ENCODE measurements around the gene ERI2. TPM values are rescaled to one million over a fixed set of nuclear protein-coding genes. Genes with fewer than 3 reads are reported as not detected.

Gene ERI2
- polyA plus RNA-seq, 4 donors = 10.0 to 36.0 (median 17.2) TPM

GRCh38 chr16:20789130-20789529, 17.1 kb downstream of the ERI2 start:
- Histone ChIP-seq H3K27ac (ENCODE audit: low read depth in 1 of 3, low read length in 2 of 3) (no peak overlapping the region), H3K9me3 (ENCODE audit: control insufficient read depth in 2 of 2, insufficient read depth in 1 of 2, low read depth in 1 of 2, low read length in 1 of 2) (no peaks in the 10 kb centered on the region), H3K36me3 (ENCODE audit: control insufficient read depth in 3 of 3, insufficient read depth in 2 of 3, low read depth in 1 of 3, low read length in 3 of 3) (no peaks in the 10 kb centered on the region), H3K27me3 (ENCODE audit: control insufficient read depth in 3 of 3, insufficient read depth in 3 of 3, low read length in 3 of 3) (no peaks in the 10 kb centered on the region), H3K4me3 (ENCODE audit: low read depth in 1 of 3, low read length in 3 of 3) (no peak overlapping the region), H3K4me1 (ENCODE audit: control insufficient read depth in 3 of 3, insufficient read depth in 2 of 3, low read depth in 1 of 3, low read length in 2 of 3) (no peaks in the 10 kb centered on the region)
- DNase-seq (no peak), FAIRE-seq (no peak)

- H3K4me1 ChIP-seq (ENCODE audit: control insufficient read depth in 3 of 3, insufficient read depth in 2 of 3, low read depth in 1 of 3, low read length in 2 of 3) = no peaks in the 10 kb centered on the region
- no peaks in the 10 kb centered on the region for H3K9me3 ChIP-seq (ENCODE audit: control insufficient read depth in 2 of 2, insufficient read depth in 1 of 2, low read depth in 1 of 2, low read length in 1 of 2)
- no peak for DNase-seq
- FAIRE-seq = no peak
- H3K36me3 ChIP-seq (ENCODE audit: control insufficient read depth in 3 of 3, insufficient read depth in 2 of 3, low read depth in 1 of 3, low read length in 3 of 3) = peaks cover 0 to under 1% (median 0%) of the 10 kb centered on the region in 3 donors
- no peak overlapping the region for H3K4me3 ChIP-seq (ENCODE audit: low read depth in 1 of 3, low read length in 3 of 3)
- H3K27ac ChIP-seq (ENCODE audit: low read depth in 1 of 3, low read length in 2 of 3) = no peak overlapping the region
- H3K27me3 ChIP-seq (ENCODE audit: control insufficient read depth in 3 of 3, insufficient read depth in 3 of 3, low read length in 3 of 3) = no peaks in the 10 kb centered on the region
Observed at GRCh38 chr16:20784204-20784603, 22.1 kb downstream of the ERI2 start.

- Histone ChIP-seq H3K27me3 (ENCODE audit: control insufficient read depth in 3 of 3, insufficient read depth in 3 of 3, low read length in 3 of 3) (no peaks in the 10 kb centered on the region), H3K4me3 (ENCODE audit: low read depth in 1 of 3, low read length in 3 of 3) (no peak overlapping the region), H3K36me3 (ENCODE audit: control insufficient read depth in 3 of 3, insufficient read depth in 2 of 3, low read depth in 1 of 3, low read length in 3 of 3) (peaks cover 0 to 4% (median under 1%) of the 10 kb centered on the region in 3 donors), H3K9me3 (ENCODE audit: control insufficient read depth in 2 of 2, insufficient read depth in 1 of 2, low read depth in 1 of 2, low read length in 1 of 2) (no peaks in the 10 kb centered on the region), H3K27ac (ENCODE audit: low read depth in 1 of 3, low read length in 2 of 3) (no peak overlapping the region), H3K4me1 (ENCODE audit: control insufficient read depth in 3 of 3, insufficient read depth in 2 of 3, low read depth in 1 of 3, low read length in 2 of 3) (no peaks in the 10 kb centered on the region)
- DNase-seq = no peak
- no peak for FAIRE-seq
- 88 to 93% (median 90%) methylated on average over 2 of the region's 2 CpGs for WGBS, 3 donors
Observed at GRCh38 chr16:20782470-20782869, 23.8 kb downstream of the ERI2 start.

GRCh38 chr16:20781697-20782096, 24.6 kb downstream of the ERI2 start:
- DNase-seq (no peak), FAIRE-seq (no peak)
- Histone ChIP-seq H3K36me3 (ENCODE audit: control insufficient read depth in 3 of 3, insufficient read depth in 2 of 3, low read depth in 1 of 3, low read length in 3 of 3) (peaks cover 0 to 4% (median 2%) of the 10 kb centered on the region in 3 donors), H3K27me3 (ENCODE audit: control insufficient read depth in 3 of 3, insufficient read depth in 3 of 3, low read length in 3 of 3) (no peaks in the 10 kb centered on the region), H3K9me3 (ENCODE audit: control insufficient read depth in 2 of 2, insufficient read depth in 1 of 2, low read depth in 1 of 2, low read length in 1 of 2) (no peaks in the 10 kb centered on the region), H3K27ac (ENCODE audit: low read depth in 1 of 3, low read length in 2 of 3) (no peak overlapping the region), H3K4me1 (ENCODE audit: control insufficient read depth in 3 of 3, insufficient read depth in 2 of 3, low read depth in 1 of 3, low read length in 2 of 3) (no peaks in the 10 kb centered on the region), H3K4me3 (ENCODE audit: low read depth in 1 of 3, low read length in 3 of 3) (no peak overlapping the region)
- WGBS, 3 donors = 81 to 92% (median 91%) methylated on average over 1 of the region's 1 CpG

GRCh38 chr16:20774703-20775362, 31.4 kb downstream of the ERI2 start:
- 73 to 77% (median 76%) methylated on average over 7 of the region's 7 CpGs for WGBS, 3 donors
- no peak overlapping the region for H3K27ac ChIP-seq (ENCODE audit: low read depth in 1 of 3, low read length in 2 of 3)
- no peak overlapping the region for H3K4me3 ChIP-seq (ENCODE audit: low read depth in 1 of 3, low read length in 3 of 3)
- no peaks in the 10 kb centered on the region for H3K27me3 ChIP-seq (ENCODE audit: control insufficient read depth in 3 of 3, insufficient read depth in 3 of 3, low read length in 3 of 3)
- H3K36me3 ChIP-seq (ENCODE audit: control insufficient read depth in 3 of 3, insufficient read depth in 2 of 3, low read depth in 1 of 3, low read length in 3 of 3) = peaks cover 0 to 4% (median 2%) of the 10 kb centered on the region in 3 donors
- FAIRE-seq = no peak
- no peaks in the 10 kb centered on the region for H3K4me1 ChIP-seq (ENCODE audit: control insufficient read depth in 3 of 3, insufficient read depth in 2 of 3, low read depth in 1 of 3, low read length in 2 of 3)
- no peaks in the 10 kb centered on the region for H3K9me3 ChIP-seq (ENCODE audit: control insufficient read depth in 2 of 2, insufficient read depth in 1 of 2, low read depth in 1 of 2, low read length in 1 of 2)
- peak; percentile 74 to 76 for DNase-seq

GRCh38 chr16:20773679-20774078, 32.6 kb downstream of the ERI2 start:
- WGBS, 3 donors = 62 to 82% (median 79%) methylated on average over 3 of the region's 3 CpGs
- Histone ChIP-seq H3K4me3 (ENCODE audit: low read depth in 1 of 3, low read length in 3 of 3) (no peak overlapping the region), H3K4me1 (ENCODE audit: control insufficient read depth in 3 of 3, insufficient read depth in 2 of 3, low read depth in 1 of 3, low read length in 2 of 3) (no peaks in the 10 kb centered on the region), H3K36me3 (ENCODE audit: control insufficient read depth in 3 of 3, insufficient read depth in 2 of 3, low read depth in 1 of 3, low read length in 3 of 3) (peaks cover 0 to 2% (median 0%) of the 10 kb centered on the region in 3 donors), H3K9me3 (ENCODE audit: control insufficient read depth in 2 of 2, insufficient read depth in 1 of 2, low read depth in 1 of 2, low read length in 1 of 2) (no peaks in the 10 kb centered on the region), H3K27me3 (ENCODE audit: control insufficient read depth in 3 of 3, insufficient read depth in 3 of 3, low read length in 3 of 3) (no peaks in the 10 kb centered on the region), H3K27ac (ENCODE audit: low read depth in 1 of 3, low read length in 2 of 3) (no peak overlapping the region)
- FAIRE-seq = no peak
- DNase-seq = no peak

- Histone ChIP-seq H3K36me3 (ENCODE audit: control insufficient read depth in 3 of 3, insufficient read depth in 2 of 3, low read depth in 1 of 3, low read length in 3 of 3) (no peaks in the 10 kb centered on the region), H3K27me3 (ENCODE audit: control insufficient read depth in 3 of 3, insufficient read depth in 3 of 3, low read length in 3 of 3) (no peaks in the 10 kb centered on the region), H3K4me3 (ENCODE audit: low read depth in 1 of 3, low read length in 3 of 3) (no peak overlapping the region), H3K9me3 (ENCODE audit: control insufficient read depth in 2 of 2, insufficient read depth in 1 of 2, low read depth in 1 of 2, low read length in 1 of 2) (no peaks in the 10 kb centered on the region), H3K4me1 (ENCODE audit: control insufficient read depth in 3 of 3, insufficient read depth in 2 of 3, low read depth in 1 of 3, low read length in 2 of 3) (peaks cover 0 to 9% (median 0%) of the 10 kb centered on the region in 3 donors), H3K27ac (ENCODE audit: low read depth in 1 of 3, low read length in 2 of 3) (no peak overlapping the region)
- DNase-seq (no peak), FAIRE-seq (no peak)
- 67 to 100% (median 90%) methylated on average over 1 of the region's 1 CpG for WGBS, 3 donors
Observed at GRCh38 chr16:20768818-20769217, 37.5 kb downstream of the ERI2 start.

GRCh38 chr16:20768121-20768520, 38.2 kb downstream of the ERI2 start:
- DNase-seq (no peak), FAIRE-seq (no peak)
- Histone ChIP-seq H3K27me3 (ENCODE audit: control insufficient read depth in 3 of 3, insufficient read depth in 3 of 3, low read length in 3 of 3) (no peaks in the 10 kb centered on the region), H3K27ac (ENCODE audit: low read depth in 1 of 3, low read length in 2 of 3) (no peak overlapping the region), H3K4me3 (ENCODE audit: low read depth in 1 of 3, low read length in 3 of 3) (no peak overlapping the region), H3K4me1 (ENCODE audit: control insufficient read depth in 3 of 3, insufficient read depth in 2 of 3, low read depth in 1 of 3, low read length in 2 of 3) (peaks cover 0 to 9% (median 0%) of the 10 kb centered on the region in 3 donors), H3K36me3 (ENCODE audit: control insufficient read depth in 3 of 3, insufficient read depth in 2 of 3, low read depth in 1 of 3, low read length in 3 of 3) (no peaks in the 10 kb centered on the region), H3K9me3 (ENCODE audit: control insufficient read depth in 2 of 2, insufficient read depth in 1 of 2, low read depth in 1 of 2, low read length in 1 of 2) (no peaks in the 10 kb centered on the region)
- WGBS, 3 donors = 97 to 100% (median 98%) methylated on average over 1 of the region's 1 CpG

- Histone ChIP-seq H3K27ac (ENCODE audit: low read depth in 1 of 3, low read length in 2 of 3) (no peak overlapping the region), H3K36me3 (ENCODE audit: control insufficient read depth in 3 of 3, insufficient read depth in 2 of 3, low read depth in 1 of 3, low read length in 3 of 3) (no peaks in the 10 kb centered on the region), H3K9me3 (ENCODE audit: control insufficient read depth in 2 of 2, insufficient read depth in 1 of 2, low read depth in 1 of 2, low read length in 1 of 2) (no peaks in the 10 kb centered on the region), H3K27me3 (ENCODE audit: control insufficient read depth in 3 of 3, insufficient read depth in 3 of 3, low read length in 3 of 3) (no peaks in the 10 kb centered on the region), H3K4me3 (ENCODE audit: low read depth in 1 of 3, low read length in 3 of 3) (no peak overlapping the region), H3K4me1 (ENCODE audit: control insufficient read depth in 3 of 3, insufficient read depth in 2 of 3, low read depth in 1 of 3, low read length in 2 of 3) (peaks cover 0 to 9% (median 0%) of the 10 kb centered on the region in 3 donors)
- DNase-seq = no peak
- FAIRE-seq = no peak
Observed at GRCh38 chr16:20767577-20767976, 38.7 kb downstream of the ERI2 start.
